Astrocyte (in vitro differentiated cells and primary cell): ENCODE data around the gene BTN2A1.

ENCODE experiments used
- EZH2 ChIP-seq: IDR thresholded peaks from 2 replicates; pipeline ENCODE4 v1.6.1; 2012; ENCODE audit warnings: mild to moderate bottlenecking, low read length, inconsistent platforms; ENCODE audit not compliant: insufficient read depth
- TF ChIP-seq, protein P1 (sequence below): IDR thresholded peaks from 2 replicates; pipeline ENCODE4 v1.5.1; 2011; ENCODE audit warnings: low read depth, mild to moderate bottlenecking, inconsistent platforms, low read length, moderate library complexity; ENCODE audit not compliant: insufficient read depth

DNA sequence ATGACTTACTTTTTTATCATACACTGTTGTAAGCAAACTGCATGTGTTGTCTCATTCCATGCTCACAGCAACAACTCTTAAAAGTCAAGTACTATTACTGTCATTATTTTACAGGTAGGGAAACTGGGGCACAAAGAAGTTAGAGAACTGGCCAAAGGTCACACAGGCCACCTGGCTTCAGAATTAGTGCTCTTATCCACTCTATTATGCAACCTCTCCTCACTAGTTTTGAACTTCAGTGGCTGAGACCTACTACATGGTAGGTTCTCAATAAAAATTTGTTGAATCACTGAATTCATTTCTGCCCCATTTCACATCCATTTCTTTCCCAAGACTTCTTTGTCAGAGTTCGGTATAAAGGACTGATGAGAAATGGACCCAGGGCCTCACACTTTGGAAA lies 19.8 kb upstream of the BTN2A1 start:
- TF ChIP-seq, protein P1, sequence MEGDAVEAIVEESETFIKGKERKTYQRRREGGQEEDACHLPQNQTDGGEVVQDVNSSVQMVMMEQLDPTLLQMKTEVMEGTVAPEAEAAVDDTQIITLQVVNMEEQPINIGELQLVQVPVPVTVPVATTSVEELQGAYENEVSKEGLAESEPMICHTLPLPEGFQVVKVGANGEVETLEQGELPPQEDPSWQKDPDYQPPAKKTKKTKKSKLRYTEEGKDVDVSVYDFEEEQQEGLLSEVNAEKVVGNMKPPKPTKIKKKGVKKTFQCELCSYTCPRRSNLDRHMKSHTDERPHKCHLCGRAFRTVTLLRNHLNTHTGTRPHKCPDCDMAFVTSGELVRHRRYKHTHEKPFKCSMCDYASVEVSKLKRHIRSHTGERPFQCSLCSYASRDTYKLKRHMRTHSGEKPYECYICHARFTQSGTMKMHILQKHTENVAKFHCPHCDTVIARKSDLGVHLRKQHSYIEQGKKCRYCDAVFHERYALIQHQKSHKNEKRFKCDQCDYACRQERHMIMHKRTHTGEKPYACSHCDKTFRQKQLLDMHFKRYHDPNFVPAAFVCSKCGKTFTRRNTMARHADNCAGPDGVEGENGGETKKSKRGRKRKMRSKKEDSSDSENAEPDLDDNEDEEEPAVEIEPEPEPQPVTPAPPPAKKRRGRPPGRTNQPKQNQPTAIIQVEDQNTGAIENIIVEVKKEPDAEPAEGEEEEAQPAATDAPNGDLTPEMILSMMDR = no peak
- TF ChIP-seq EZH2 = no peak
